Body of pancreas (tissue), 4 donors: Measurements from ENCODE around the gene INSIG2. TPM values are rescaled to one million over a fixed set of nuclear protein-coding genes. Genes with fewer than 3 reads are reported as not detected.

ENCODE experiments used
- ATAC-seq: fragments of 150-250 bp; one replicate; pipeline ENCODE4 v1.9.1; 2016
- DNase-seq, 4 donors: peaks; one replicate each; pipeline ENCODE4 v3.0.0-alpha.2; 2019
- H3K27ac ChIP-seq, 4 donors: fragments of 200-600 bp; sonication (generic); 1 replicate in 3 of 4; 2 replicates in 1 of 4; pipeline versions ENCODE4 v1.5.1 to v1.6.1; 2016 to 2019; ENCODE audit warnings: mild to moderate bottlenecking in 1 of 4, mixed read lengths in 1 of 4, moderate library complexity in 1 of 4
- H3K27me3 ChIP-seq, 2 donors: fragments of 200-600 bp; sonication (generic); one replicate each; pipeline ENCODE4 v1.6.0; 2016; ENCODE audit warnings: mild to moderate bottlenecking in 1 of 2
- H3K36me3 ChIP-seq, 2 donors: fragments of 200-600 bp; sonication (generic); replicated peaks in 1 of 2; 2 replicates each; pipeline ENCODE4 v1.5.1; 2016; ENCODE audit warnings: low read depth in 2 of 2; ENCODE audit not compliant: insufficient read depth in 1 of 2
- H3K4me1 ChIP-seq: fragments of 200-600 bp; sonication (generic); one replicate; pipeline ENCODE4 v1.6.0; 2016
- H3K4me3 ChIP-seq, 2 donors: fragments of 200-600 bp; sonication (generic); 1 replicate in 1 of 2; 2 replicates in 1 of 2; pipeline ENCODE4 v1.5.1; 2016 to 2019
- H3K9me3 ChIP-seq, 3 donors: fragments of 200-600 bp; sonication (generic); 1 replicate in 2 of 3; 2 replicates in 1 of 3; pipeline ENCODE4 v1.5.1; 2016
- POLR2A ChIP-seq, 3 donors: fragments of 450-650 bp; IDR thresholded peaks; one replicate each; pipeline ENCODE4 v1.6.1; 2016; ENCODE audit warnings: antibody characterized with exemption in 3 of 3, mild to moderate bottlenecking in 2 of 3
- WGBS, 2 donors: methylation state at CpG; one replicate each; pipeline ENCODE4 v1.1.5; 2017; 5-methylcytosine and 5-hydroxymethylcytosine counted together
- intact Hi-C: fragments of 100-400 bp; cut with DNase I; formaldehyde crosslinking; loops from one replicate; pipeline ENCODE4 v1.15.1; 2023
- total RNA-seq, 2 donors: library from RNA; depleted of rRNA; stranded (reverse); fragments of >200 nt; gene quantifications; one replicate each; pipeline ENCODE4 v1.1.0, GENCODE V29; 2016
- TF ChIP-seq, protein P1 (sequence below), 7 experiments: fragments of 450-650 bp in 4 of 7; fragments of 200-600 bp in 3 of 7; sonication (generic) in 3 of 7; IDR thresholded peaks; one replicate each; pipeline ENCODE4 v1.5.1; 2016 to 2019; ENCODE audit warnings: antibody characterized with exemption in 7 of 7

INSIG2 gene
- total RNA-seq, 2 donors from 2014 or later, result 3.6 to 25.4 TPM

GRCh38 chr2:118150294-118150693 is 62.0 kb downstream of the INSIG2 start:
- DNase-seq, result no peak
- Histone ChIP-seq H3K27me3 (no peaks in the 10 kb centered on the region), H3K4me3 (no peak overlapping the region), H3K36me3 (no peaks in the 10 kb centered on the region), H3K27ac (no peak overlapping the region), H3K4me1 (peaks cover 6% of the 10 kb centered on the region), H3K9me3 (no peaks in the 10 kb centered on the region)
- TF ChIP-seq, protein P1, sequence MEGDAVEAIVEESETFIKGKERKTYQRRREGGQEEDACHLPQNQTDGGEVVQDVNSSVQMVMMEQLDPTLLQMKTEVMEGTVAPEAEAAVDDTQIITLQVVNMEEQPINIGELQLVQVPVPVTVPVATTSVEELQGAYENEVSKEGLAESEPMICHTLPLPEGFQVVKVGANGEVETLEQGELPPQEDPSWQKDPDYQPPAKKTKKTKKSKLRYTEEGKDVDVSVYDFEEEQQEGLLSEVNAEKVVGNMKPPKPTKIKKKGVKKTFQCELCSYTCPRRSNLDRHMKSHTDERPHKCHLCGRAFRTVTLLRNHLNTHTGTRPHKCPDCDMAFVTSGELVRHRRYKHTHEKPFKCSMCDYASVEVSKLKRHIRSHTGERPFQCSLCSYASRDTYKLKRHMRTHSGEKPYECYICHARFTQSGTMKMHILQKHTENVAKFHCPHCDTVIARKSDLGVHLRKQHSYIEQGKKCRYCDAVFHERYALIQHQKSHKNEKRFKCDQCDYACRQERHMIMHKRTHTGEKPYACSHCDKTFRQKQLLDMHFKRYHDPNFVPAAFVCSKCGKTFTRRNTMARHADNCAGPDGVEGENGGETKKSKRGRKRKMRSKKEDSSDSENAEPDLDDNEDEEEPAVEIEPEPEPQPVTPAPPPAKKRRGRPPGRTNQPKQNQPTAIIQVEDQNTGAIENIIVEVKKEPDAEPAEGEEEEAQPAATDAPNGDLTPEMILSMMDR (IDR thresholded peaks at IDR 0.05), result no peak
- no peak for TF ChIP-seq POLR2A (IDR thresholded peaks at IDR 0.05)
- no peak for ATAC-seq
- intact Hi-C loops, result no loop called here

DNA sequence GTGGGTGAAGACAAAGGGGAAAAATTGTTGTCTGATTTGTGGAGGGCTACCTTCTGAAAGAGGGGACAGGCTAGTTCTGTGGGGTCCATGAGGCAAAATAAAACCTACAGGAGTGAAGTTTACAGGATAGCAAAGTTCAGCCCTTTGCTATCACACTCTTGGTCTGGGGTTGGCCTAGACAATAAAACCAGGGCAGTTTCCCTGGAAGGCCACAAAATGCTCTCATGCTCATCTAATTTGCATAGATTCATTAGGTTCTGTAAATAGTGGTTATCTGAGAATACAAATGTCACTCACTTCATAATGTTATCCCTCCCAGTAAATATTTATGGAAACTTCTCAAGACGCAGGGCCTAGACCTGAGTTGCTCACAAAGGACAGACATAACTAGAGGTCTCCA is 63.6 kb downstream of the INSIG2 start:
- Histone ChIP-seq H3K9me3 (no peaks in the 10 kb centered on the region), H3K27ac (no peak overlapping the region), H3K4me3 (no peak overlapping the region), H3K4me1 (peaks cover 6% of the 10 kb centered on the region), H3K36me3 (no peaks in the 10 kb centered on the region), H3K27me3 (no peaks in the 10 kb centered on the region)
- DNase-seq (no peak), ATAC-seq (no peak)
- TF ChIP-seq, protein P1 (IDR thresholded peaks at IDR 0.05), result no peak
- TF ChIP-seq POLR2A (IDR thresholded peaks at IDR 0.05), result no peak
- WGBS, 2 donors, result 80 to 90% methylated on average over 1 of the region's 1 CpG
- intact Hi-C loops, result no loop called here

DNA sequence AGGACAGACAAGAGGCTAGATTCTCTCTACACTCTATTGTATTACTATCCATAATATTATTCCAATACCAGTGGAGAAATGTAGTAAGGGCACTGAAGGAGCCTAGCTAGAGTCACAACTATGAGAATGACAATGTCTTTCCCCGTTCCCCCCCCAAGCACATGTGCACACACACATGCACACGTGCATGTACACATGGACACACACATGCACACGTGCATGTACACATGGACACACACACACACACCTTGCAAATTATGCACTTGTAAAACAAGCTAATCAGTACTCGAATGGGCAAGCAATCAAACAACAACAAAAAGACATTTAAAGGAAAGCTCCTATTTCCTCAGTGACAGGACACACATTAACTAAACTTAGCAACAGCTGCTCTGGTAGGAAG is 65.2 kb downstream of the INSIG2 start:
- Histone ChIP-seq H3K4me3 (no peak overlapping the region), H3K36me3 (no peaks in the 10 kb centered on the region), H3K4me1 (peaks cover 6% of the 10 kb centered on the region), H3K27ac (no peak overlapping the region), H3K9me3 (no peaks in the 10 kb centered on the region), H3K27me3 (no peaks in the 10 kb centered on the region)
- 35 to 40% methylated on average over 4 of the region's 4 CpGs for WGBS, 2 donors
- intact Hi-C loops, result no loop called here
- no peak for TF ChIP-seq POLR2A (IDR thresholded peaks at IDR 0.05)
- TF ChIP-seq, protein P1 (IDR thresholded peaks at IDR 0.05), result peak in 1 of 7 experiments; percentile 5
- DNase-seq, result no peak
- ATAC-seq, result no peak

DNA sequence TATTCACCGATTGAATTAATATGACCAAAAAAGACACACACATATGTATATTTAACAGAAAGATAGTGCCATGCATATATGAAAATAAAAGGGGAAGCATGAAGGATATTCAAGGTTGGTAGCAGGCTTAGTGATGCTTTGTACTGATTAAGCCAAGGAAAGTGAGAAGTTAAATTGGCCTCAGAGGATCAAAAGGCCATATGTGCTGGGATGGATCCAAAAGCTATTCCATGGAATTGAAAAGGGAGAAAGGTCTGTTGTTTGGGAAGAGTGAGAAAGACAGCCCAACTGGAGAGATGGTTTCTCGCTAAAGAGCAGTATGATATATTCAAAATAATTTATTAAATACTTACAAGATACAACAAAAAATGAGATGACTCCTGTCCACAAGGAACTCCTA is 65.9 kb downstream of the INSIG2 start:
- WGBS, 2 donors, result 88 to 93% methylated on average over 2 of the region's 2 CpGs
- intact Hi-C loops, result no loop called here
- Histone ChIP-seq H3K4me1 (peaks cover 6% of the 10 kb centered on the region), H3K4me3 (no peak overlapping the region), H3K27ac (no peak overlapping the region), H3K36me3 (no peaks in the 10 kb centered on the region), H3K27me3 (no peaks in the 10 kb centered on the region), H3K9me3 (no peaks in the 10 kb centered on the region)
- ATAC-seq (no peak), DNase-seq (no peak)
- TF ChIP-seq POLR2A (IDR thresholded peaks at IDR 0.05), result no peak
- TF ChIP-seq, protein P1 (IDR thresholded peaks at IDR 0.05), result no peak

Other genes with a start within 250 kb of the INSIG2 start
- gene CCDC93, start 74.4 kb upstream of the INSIG2 start, total RNA-seq, result 10 to 100 TPM; 27.0 to 36.6 TPM